Measurements from ENCODE around the gene FUZ.

The FUZ gene

GRCh38 chr19:49786376-49786820 lies 26.7 kb downstream of the FUZ start:
- in situ Hi-C loops (cut with HindIII; ENCODE audit: low sequenced_read_pairs): no loop called here

GRCh38 chr19:49782515-49782914 lies 30.6 kb downstream of the FUZ start:
- in situ Hi-C loops (cut with HindIII; ENCODE audit: low sequenced_read_pairs): loop anchor here (5.0 kb wide), 1 partner anchor 40 kb away; no protein-coding TSS in a partner anchor

- in situ Hi-C loops (cut with HindIII; ENCODE audit: low sequenced_read_pairs): loop anchor here (5.0 kb wide), 1 partner anchor 39 kb away; no protein-coding TSS in a partner anchor
Measured at GRCh38 chr19:49781394-49781793, 31.7 kb downstream of the FUZ start.

- in situ Hi-C loops (cut with HindIII; ENCODE audit: low sequenced_read_pairs): loop anchor here (5.0 kb wide), 1 partner anchor 39 kb away; no protein-coding TSS in a partner anchor
Measured at GRCh38 chr19:49780861-49781260, 32.2 kb downstream of the FUZ start.

- in situ Hi-C loops (cut with HindIII; ENCODE audit: low sequenced_read_pairs): loop anchor here (5.0 kb wide), 1 partner anchor 38 kb away; no protein-coding TSS in a partner anchor
Measured at GRCh38 chr19:49779731-49780555, 33.1 kb downstream of the FUZ start.

- in situ Hi-C loops (cut with HindIII; ENCODE audit: low sequenced_read_pairs): no loop called here
Measured at GRCh38 chr19:49776371-49776764, 36.7 kb downstream of the FUZ start.

- in situ Hi-C loops (cut with HindIII; ENCODE audit: low sequenced_read_pairs): no loop called here
Measured at GRCh38 chr19:49775742-49776370, 37.2 kb downstream of the FUZ start.

- in situ Hi-C loops (cut with HindIII; ENCODE audit: low sequenced_read_pairs): no loop called here
Measured at GRCh38 chr19:49774969-49775368, 38.1 kb downstream of the FUZ start.

- in situ Hi-C loops (cut with HindIII; ENCODE audit: low sequenced_read_pairs): no loop called here
Measured at GRCh38 chr19:49773663-49774350, 39.3 kb downstream of the FUZ start.

GRCh38 chr19:49772850-49773432 lies 40.2 kb downstream of the FUZ start:
- in situ Hi-C loops (cut with HindIII; ENCODE audit: low sequenced_read_pairs): no loop called here

- in situ Hi-C loops (cut with HindIII; ENCODE audit: low sequenced_read_pairs): no loop called here
Measured at GRCh38 chr19:49771674-49772139, 41.4 kb downstream of the FUZ start.

GRCh38 chr19:49770529-49770928 lies 42.6 kb downstream of the FUZ start:
- in situ Hi-C loops (cut with HindIII; ENCODE audit: low sequenced_read_pairs): no loop called here

GRCh38 chr19:49767967-49768581 lies 45.0 kb downstream of the FUZ start:
- in situ Hi-C loops (cut with HindIII; ENCODE audit: low sequenced_read_pairs): no loop called here

- in situ Hi-C loops (cut with HindIII; ENCODE audit: low sequenced_read_pairs): no loop called here
Measured at GRCh38 chr19:49767381-49767780, 45.7 kb downstream of the FUZ start.

GRCh38 chr19:49766930-49767299 lies 46.2 kb downstream of the FUZ start, which contains the start of gene AP2A1:
TSS of gene AP2A1 (plus strand) at chr19:49767001. CDS start at chr19:49767134, 133 bp downstream.
- in situ Hi-C loops (cut with HindIII; ENCODE audit: low sequenced_read_pairs): no loop called here

GRCh38 chr19:49766007-49766929 lies 46.8 kb downstream of the FUZ start:
- in situ Hi-C loops (cut with HindIII; ENCODE audit: low sequenced_read_pairs): no loop called here

GRCh38 chr19:49764341-49764740 lies 48.8 kb downstream of the FUZ start:
- in situ Hi-C loops (cut with HindIII; ENCODE audit: low sequenced_read_pairs): no loop called here

GRCh38 chr19:49763230-49763629 lies 49.9 kb downstream of the FUZ start, which contains the start of gene TSKS:
TSS of gene TSKS (minus strand) at chr19:49763306. CDS start at chr19:49763247, 59 bp downstream.
- in situ Hi-C loops (cut with HindIII; ENCODE audit: low sequenced_read_pairs): no loop called here

GRCh38 chr19:49761625-49762311 lies 51.3 kb downstream of the FUZ start:
- in situ Hi-C loops (cut with HindIII; ENCODE audit: low sequenced_read_pairs): no loop called here
